Thyroid gland (tissue), 4 donors: Measurements from ENCODE around the gene GRIK4.

Source experiments
- CTCF ChIP-seq, 6 experiments: fragments of 200-600 bp in 3 of 6; fragments of 450-650 bp in 3 of 6; sonication (generic) in 3 of 6; IDR thresholded peaks; one replicate each; pipeline ENCODE4 v1.5.1; 2016 to 2019; ENCODE audit warnings: antibody characterized with exemption in 6 of 6, mild to moderate bottlenecking in 2 of 6, inconsistent platforms in 1 of 6, moderate library complexity in 1 of 6
- POLR2A ChIP-seq, 2 donors: fragments of 450-650 bp; IDR thresholded peaks; one replicate each; pipeline ENCODE4 v1.6.1; 2017; ENCODE audit warnings: antibody characterized with exemption in 2 of 2, mild to moderate bottlenecking in 2 of 2, moderate library complexity in 1 of 2

GRCh38 chr11:120991830-120992686, 480.5 kb downstream of the GRIK4 start:
- no peak for TF ChIP-seq CTCF (IDR thresholded peaks at IDR 0.05)
- TF ChIP-seq POLR2A (IDR thresholded peaks at IDR 0.05): no peak
